Suprapubic skin (tissue), 4 donors: ENCODE measurements around the gene SORCS3. TPM values are rescaled to one million over a fixed set of nuclear protein-coding genes. Genes with fewer than 3 reads are reported as not detected.

Source experiments
- DNase-seq, 2 donors: peaks; one replicate each; pipeline ENCODE4 v3.0.0-alpha.2; 2019; ENCODE audit warnings: low spot score in 2 of 2
- H3K27ac ChIP-seq: fragments of 200-600 bp; sonication (generic); one replicate; pipeline ENCODE4 v1.5.1; 2019
- H3K27me3 ChIP-seq: fragments of 200-600 bp; sonication (generic); one replicate; pipeline ENCODE4 v1.5.1; 2019
- H3K36me3 ChIP-seq: fragments of 200-600 bp; sonication (generic); one replicate; pipeline ENCODE4 v1.5.1; 2019
- H3K4me1 ChIP-seq: fragments of 200-600 bp; sonication (generic); one replicate; pipeline ENCODE4 v1.5.1; 2019
- H3K4me3 ChIP-seq: fragments of 200-600 bp; sonication (generic); one replicate; pipeline ENCODE4 v1.5.1; 2019; ENCODE audit warnings: mild to moderate bottlenecking
- H3K9me3 ChIP-seq: fragments of 200-600 bp; sonication (generic); one replicate; pipeline ENCODE4 v1.5.1; 2019
- CTCF ChIP-seq, 2 donors: fragments of 200-600 bp in 1 of 2; fragments of 450-650 bp in 1 of 2; sonication (generic) in 1 of 2; IDR thresholded peaks; one replicate each; pipeline ENCODE4 v1.5.1; 2016 to 2019; ENCODE audit warnings: antibody characterized with exemption in 2 of 2, mild to moderate bottlenecking in 1 of 2, moderate library complexity in 1 of 2
- EP300 ChIP-seq: sonication (generic); formaldehyde crosslinking; IDR thresholded peaks from one replicate; pipeline ENCODE4 v1.6.1; 2017; ENCODE audit warnings: antibody characterized with exemption
- POLR2A ChIP-seq, 2 donors: fragments of 450-650 bp; IDR thresholded peaks; one replicate each; pipeline ENCODE4 v1.6.1; 2017; ENCODE audit warnings: antibody characterized with exemption in 2 of 2, mild to moderate bottlenecking in 2 of 2, moderate library complexity in 2 of 2
- POLR2AphosphoS5 ChIP-seq, 3 donors: sonication (generic); formaldehyde crosslinking; IDR thresholded peaks; one replicate each; pipeline ENCODE4 v1.6.1; 2017; ENCODE audit warnings: antibody characterized with exemption in 3 of 3
- WGBS: methylation state at CpG from one replicate; pipeline ENCODE4 v1.1.5; 2018; 5-methylcytosine and 5-hydroxymethylcytosine counted together
- total RNA-seq, 4 donors: library from RNA; depleted of rRNA; stranded (reverse); fragments of >200 nt; gene quantifications; one replicate each; pipeline ENCODE4 v1.1.0, GENCODE V29; 2016

The SORCS3 gene
- under 1 TPM; 0.16 to 0.19 (median 0.18) TPM for total RNA-seq

GRCh38 chr10:104641187-104641936, at the start of gene SORCS3:
Gene SORCS3, plus strand, starts transcription at chr10:104641290.
- Histone ChIP-seq H3K36me3 (no peaks in the 10 kb centered on the region), H3K27ac (no peak within 1 kb of the TSS), H3K9me3 (no peaks in the 10 kb centered on the region), H3K4me1 (peaks cover 39% of the 10 kb centered on the region), H3K27me3 (peaks cover 90% of the 10 kb centered on the region), H3K4me3 (peak within 1 kb of the TSS; percentile 39)
- 0% methylated on average over 17 of the region's 96 CpGs for WGBS
- DNase-seq = no peak
- TF ChIP-seq EP300 = no peak
- TF ChIP-seq CTCF (IDR thresholded peaks at IDR 0.05) = no peak
- no peak for TF ChIP-seq POLR2AphosphoS5 (IDR thresholded peaks at IDR 0.05)
- no peak for TF ChIP-seq POLR2A (IDR thresholded peaks at IDR 0.05)

- no peak for TF ChIP-seq POLR2A (IDR thresholded peaks at IDR 0.05)
- Histone ChIP-seq H3K4me3 (no peak overlapping the region), H3K36me3 (no peaks in the 10 kb centered on the region), H3K4me1 (no peaks in the 10 kb centered on the region), H3K27me3 (no peaks in the 10 kb centered on the region), H3K9me3 (no peaks in the 10 kb centered on the region), H3K27ac (no peak overlapping the region)
- 85% methylated on average over 3 of the region's 3 CpGs for WGBS
- no peak for DNase-seq
Observed at GRCh38 chr10:104591441-104591840, 49.6 kb upstream of the SORCS3 start.

- no peak overlapping the region for H3K27ac ChIP-seq
- no peak overlapping the region for H3K4me3 ChIP-seq
- no peaks in the 10 kb centered on the region for H3K9me3 ChIP-seq
- no peaks in the 10 kb centered on the region for H3K36me3 ChIP-seq
- WGBS = 70% methylated on average over 1 of the region's 1 CpG
- no peak for DNase-seq
- TF ChIP-seq EP300 (no peak), CTCF (IDR thresholded peaks at IDR 0.05) (no peak), POLR2AphosphoS5 (IDR thresholded peaks at IDR 0.05) (no peak), POLR2A (IDR thresholded peaks at IDR 0.05) (no peak)
- H3K27me3 ChIP-seq = peaks cover 4% of the 10 kb centered on the region
- no peaks in the 10 kb centered on the region for H3K4me1 ChIP-seq
Observed at GRCh38 chr10:104601166-104601565, 39.9 kb upstream of the SORCS3 start.

GRCh38 chr10:104608091-104608828, 32.8 kb upstream of the SORCS3 start:
- no peak for DNase-seq
- TF ChIP-seq EP300 (no peak), POLR2AphosphoS5 (IDR thresholded peaks at IDR 0.05) (no peak), CTCF (IDR thresholded peaks at IDR 0.05) (no peak), POLR2A (IDR thresholded peaks at IDR 0.05) (no peak)
- H3K4me1 ChIP-seq = no peaks in the 10 kb centered on the region
- no peaks in the 10 kb centered on the region for H3K27me3 ChIP-seq
- peaks cover 8% of the 10 kb centered on the region for H3K9me3 ChIP-seq
- no peak overlapping the region for H3K4me3 ChIP-seq
- H3K27ac ChIP-seq = no peak overlapping the region
- 70% methylated on average over 7 of the region's 7 CpGs for WGBS
- H3K36me3 ChIP-seq = no peaks in the 10 kb centered on the region

GRCh38 chr10:104612571-104613205, 28.4 kb upstream of the SORCS3 start:
- Histone ChIP-seq H3K27me3 (no peaks in the 10 kb centered on the region), H3K36me3 (no peaks in the 10 kb centered on the region), H3K27ac (no peak overlapping the region), H3K9me3 (peaks cover 3% of the 10 kb centered on the region), H3K4me3 (no peak overlapping the region), H3K4me1 (no peaks in the 10 kb centered on the region)
- WGBS = 39% methylated on average over 5 of the region's 6 CpGs
- TF ChIP-seq EP300 (no peak), POLR2AphosphoS5 (IDR thresholded peaks at IDR 0.05) (no peak), CTCF (IDR thresholded peaks at IDR 0.05) (no peak), POLR2A (IDR thresholded peaks at IDR 0.05) (no peak)
- DNase-seq = no peak
